Measurements from ENCODE around the gene KCNA1.

Gene KCNA1

DNA sequence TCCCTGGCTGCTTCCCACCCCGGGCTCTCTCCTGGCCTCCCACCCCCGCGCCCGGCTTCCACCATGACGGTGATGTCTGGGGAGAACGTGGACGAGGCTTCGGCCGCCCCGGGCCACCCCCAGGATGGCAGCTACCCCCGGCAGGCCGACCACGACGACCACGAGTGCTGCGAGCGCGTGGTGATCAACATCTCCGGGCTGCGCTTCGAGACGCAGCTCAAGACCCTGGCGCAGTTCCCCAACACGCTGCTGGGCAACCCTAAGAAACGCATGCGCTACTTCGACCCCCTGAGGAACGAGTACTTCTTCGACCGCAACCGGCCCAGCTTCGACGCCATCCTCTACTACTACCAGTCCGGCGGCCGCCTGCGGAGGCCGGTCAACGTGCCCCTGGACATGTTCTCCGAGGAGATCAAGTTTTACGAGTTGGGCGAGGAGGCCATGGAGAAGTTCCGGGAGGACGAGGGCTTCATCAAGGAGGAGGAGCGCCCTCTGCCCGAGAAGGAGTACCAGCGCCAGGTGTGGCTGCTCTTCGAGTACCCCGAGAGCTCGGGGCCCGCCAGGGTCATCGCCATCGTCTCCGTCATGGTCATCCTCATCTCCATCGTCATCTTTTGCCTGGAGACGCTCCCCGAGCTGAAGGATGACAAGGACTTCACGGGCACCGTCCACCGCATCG is 1.8 kb downstream of the KCNA1 start:
- DNase-seq: no peak

DNA sequence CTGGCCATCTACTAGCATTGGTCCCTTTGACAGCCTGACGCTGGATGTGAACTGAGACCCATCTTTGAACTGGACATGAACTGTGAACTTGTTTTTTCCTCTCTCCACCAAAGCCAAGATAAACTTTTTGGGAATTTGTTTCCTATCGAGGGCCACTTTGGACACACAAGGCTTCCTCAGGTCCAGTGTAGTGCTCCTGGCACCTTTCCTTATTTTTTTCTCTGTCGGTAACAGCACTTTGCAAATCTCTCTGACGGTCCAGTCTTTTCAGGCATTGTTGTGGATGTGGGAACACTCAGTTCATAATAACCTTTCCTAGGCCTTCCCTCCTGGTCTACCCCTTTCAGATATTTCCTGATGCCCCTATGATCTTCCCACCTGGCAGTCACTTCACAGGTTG is 5.0 kb downstream of the KCNA1 start:
- DNase-seq: no peak

DNA sequence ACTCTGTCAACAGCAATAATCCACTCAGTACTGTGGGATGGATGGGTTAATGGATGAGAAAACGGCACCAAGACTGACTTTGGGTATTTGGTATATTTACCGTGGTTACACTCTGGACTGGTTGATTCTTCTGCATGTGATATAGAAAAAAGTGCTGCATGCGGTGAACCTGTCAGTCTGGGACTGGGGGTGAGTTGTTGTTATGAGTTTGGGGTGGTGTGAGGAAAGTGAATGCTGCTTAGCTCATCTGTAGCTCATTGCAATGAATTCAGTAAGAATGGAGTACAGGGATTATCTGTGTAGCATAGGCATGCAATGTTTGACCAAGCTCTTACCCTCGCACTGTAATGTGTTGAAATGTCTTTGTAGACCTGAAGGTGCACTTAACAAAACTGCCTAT is 6.0 kb downstream of the KCNA1 start:
- DNase-seq: no peak

DNA sequence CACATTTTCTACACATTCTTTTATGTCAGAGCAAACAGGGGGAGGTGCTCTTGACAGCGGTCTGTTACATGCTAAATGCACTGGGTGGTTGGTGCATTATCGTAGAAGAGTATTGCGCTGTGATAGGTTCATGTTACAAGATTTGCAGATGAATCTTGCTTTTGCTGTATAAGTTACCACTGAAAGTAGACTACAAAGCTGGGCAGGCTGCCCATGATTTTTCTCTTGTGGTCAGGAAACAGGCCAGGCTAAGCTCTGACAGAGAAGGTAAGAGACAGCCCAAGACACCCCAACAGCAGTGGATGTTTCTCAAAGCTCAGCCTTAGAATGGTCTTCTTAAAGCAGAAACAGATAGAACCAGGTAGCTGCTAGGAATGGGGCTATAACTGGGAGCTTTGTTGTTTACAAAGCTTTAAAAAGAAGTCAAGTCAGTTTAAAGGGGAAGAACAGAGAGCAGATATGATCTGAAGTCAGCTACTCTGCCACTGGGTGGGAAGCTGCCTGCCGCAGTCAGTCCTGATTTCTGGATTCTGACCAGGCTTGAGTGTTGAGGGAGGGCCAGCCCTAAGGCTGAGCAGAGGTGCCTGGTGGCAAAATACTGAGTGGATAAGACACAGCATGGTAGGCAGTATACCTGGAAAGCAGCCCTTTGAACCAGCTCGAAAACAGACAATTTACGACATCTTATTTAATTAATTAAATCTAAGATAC is 9.4 kb downstream of the KCNA1 start:
- DNase-seq: no peak

DNA sequence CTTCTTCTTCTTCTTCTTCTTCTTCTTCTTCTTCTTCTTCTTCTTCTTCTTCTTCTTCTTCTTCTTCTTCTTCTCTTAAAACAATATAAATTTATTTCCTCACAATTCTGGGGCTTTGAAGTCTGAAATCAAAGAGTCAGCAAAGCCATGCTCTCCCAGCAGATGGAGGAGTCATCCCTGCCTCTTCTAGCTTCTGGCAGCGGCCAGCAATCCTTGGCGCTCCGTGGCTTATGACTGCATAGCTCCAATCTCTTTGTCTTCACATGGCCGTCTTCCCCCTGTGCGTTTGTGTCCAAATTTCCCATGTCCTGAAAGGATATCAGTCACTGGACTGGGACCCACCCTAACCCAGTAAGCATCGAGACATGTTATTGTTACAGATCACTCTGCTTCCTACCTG is 22.9 kb downstream of the KCNA1 start:
- DNase-seq: no peak

DNA sequence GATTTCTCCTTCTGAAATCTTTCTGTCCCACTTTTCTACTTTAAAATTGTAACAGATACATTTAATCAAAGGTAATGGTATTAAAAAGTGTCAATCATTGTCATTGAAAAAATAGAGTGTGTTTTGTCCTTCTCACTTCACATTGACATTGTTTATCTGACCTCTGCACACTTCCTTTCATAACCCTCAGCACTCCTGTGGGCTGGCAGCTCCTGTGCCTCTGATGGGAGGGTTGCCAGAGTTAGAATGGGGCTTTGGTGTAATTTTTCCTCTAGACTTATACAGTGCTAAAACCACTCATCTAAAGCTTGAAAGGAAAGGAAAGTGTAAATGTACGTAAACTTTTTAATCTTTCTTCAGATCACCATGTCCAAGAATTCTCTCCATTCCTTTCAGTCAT is 23.7 kb downstream of the KCNA1 start:
- no peak for DNase-seq

DNA sequence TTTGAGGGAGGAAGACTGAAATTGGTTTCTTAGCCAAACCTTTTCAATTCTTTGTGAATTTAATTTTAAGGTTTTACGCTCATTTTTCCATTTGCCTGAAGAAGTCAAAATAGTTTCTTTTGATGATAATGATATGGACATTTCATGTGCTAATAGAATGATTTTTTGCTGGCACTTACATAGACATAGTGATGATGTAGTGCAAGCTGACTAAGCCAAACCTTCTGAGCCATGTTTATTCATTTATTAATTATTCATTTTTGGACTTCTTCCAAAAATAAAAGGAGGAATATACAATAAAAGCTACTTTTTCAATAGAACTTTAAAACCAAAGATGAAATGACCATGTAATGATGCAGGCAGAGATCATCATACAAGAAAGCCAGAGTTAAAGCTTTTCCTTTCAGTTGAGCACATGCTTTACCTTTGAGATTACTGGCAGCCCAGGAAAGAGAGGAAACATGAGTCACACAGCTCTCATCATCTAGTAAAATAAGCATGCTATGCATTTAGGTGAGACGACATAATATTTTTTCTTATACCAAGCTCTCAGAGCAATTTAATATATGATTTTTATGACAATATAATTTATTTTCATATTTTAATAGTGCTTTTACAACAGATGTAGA is 24.8 kb downstream of the KCNA1 start:
- DNase-seq: no peak

DNA sequence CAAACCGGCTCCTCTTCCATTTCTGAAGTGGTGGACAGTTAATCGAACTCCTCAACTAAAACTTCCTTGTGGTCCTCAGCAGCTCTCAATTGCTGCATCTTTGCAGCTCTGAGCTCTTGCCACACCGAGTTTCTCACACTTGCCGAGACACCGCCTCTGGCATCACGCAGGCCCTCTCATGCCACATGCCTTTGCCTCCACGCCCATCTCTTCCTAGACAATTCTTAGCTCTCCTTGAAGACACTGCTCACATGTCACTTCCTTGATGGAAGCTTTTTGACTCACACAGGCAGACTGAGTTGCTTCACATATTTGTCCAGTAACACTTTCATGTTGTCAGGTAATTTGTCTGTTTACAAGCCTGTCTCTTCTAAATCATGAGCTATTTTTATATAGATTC is 29.2 kb downstream of the KCNA1 start:
- no peak for DNase-seq

DNA sequence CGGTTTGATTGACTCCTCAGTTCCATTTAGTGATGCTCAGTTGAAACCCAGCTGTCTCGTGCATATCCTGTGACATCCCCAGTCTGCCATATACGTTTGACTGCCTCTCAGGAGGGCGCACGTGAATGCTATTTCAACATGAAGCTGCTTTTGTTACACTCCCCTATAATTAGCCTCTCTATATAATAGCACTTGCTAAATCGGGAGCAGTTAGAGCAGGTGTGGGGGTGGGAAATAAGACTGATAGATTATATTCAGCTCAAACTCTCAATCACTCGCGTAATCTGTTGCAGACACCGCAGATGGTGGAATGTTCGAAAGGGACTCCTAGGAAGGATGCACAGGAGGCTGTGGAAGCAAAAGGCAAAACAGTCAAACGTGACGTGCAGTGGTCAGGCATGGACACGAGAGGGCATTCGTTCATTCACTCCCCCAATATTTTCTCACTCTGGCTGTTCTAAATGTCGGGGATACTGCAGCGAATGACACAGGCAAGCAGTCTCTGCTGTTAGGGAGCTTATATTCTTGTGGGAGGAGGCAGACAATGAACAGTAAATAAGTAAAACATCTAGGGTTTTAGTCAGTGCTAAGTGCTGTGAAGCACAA is 29.8 kb downstream of the KCNA1 start:
- no peak for DNase-seq

DNA sequence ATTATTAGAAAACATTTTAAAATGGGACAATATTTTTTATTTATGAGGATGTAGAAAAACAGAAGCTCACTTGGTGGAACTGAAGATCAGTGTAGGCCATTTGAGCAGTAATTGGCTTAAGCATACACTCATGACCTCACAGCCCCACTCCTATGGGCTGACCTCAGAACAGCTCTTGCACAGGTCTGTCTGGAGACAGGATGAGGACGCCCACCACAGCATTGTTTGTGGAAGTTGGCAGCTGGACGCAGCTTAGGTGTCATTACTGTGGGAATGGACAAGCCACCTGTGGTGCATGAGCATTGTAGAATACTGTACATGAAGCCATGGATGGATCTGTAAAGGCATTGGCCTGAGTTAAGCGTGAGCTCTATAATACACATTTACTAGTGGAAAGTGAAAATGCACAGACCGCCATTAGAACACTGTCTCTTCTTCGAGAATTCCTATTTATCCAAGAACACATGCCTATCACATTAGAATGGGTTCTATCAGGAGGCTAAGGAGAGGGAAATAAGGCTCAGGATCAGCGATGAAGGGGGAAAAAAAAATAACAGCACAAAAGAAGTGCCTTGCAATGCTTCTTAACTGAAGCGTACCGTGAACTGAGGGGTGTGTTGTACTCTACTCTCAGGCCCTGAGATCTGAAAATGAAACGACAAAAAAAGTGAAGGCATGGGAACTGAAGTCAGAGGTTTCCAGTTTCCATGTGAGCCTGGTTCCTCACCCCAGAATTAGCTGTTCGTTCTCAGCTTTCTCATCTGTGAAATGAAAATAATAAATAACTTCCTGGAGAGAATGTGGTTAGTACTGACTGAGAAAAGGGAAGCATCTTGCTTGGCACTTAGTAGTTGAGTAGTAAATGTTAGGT is 33.6 kb downstream of the KCNA1 start:
- DNase-seq: no peak

DNA sequence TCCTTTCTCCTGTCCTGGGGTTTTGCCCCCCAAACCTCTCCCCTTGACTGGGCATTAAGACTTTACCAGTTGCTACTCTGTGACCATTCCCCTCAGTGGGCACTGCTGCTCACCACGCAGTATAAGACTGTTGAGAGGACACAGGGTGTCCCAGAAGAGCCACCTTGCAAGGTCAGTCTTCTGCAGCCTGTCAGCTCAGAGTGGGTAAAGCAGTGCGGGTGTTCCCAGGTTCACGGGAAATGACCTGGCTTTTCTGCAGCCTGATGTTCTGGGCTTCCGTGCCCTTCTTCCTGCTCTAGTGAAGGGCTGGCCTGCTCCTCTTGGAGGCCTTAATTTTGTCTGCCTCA is 34.2 kb downstream of the KCNA1 start:
- DNase-seq: no peak

DNA sequence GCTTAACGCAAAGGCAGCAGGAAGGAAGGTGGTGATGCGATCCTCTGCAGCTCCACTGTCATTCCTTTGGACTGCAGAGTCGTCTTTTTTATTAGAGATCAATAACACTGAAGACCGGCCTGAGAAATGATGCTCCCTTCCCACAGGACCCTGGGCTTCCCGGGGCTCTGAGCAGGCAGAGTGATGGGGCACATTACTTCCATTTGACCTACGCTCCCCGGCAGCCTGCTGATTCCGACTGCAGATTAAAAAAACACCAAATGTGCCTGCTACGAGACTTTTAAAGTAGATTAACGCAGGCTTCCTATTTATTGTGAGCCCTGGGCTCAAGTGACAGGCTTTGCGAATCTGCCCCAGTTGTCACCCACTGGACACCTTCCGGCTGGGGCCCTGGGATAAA is 37.5 kb downstream of the KCNA1 start:
- DNase-seq: no peak

DNA sequence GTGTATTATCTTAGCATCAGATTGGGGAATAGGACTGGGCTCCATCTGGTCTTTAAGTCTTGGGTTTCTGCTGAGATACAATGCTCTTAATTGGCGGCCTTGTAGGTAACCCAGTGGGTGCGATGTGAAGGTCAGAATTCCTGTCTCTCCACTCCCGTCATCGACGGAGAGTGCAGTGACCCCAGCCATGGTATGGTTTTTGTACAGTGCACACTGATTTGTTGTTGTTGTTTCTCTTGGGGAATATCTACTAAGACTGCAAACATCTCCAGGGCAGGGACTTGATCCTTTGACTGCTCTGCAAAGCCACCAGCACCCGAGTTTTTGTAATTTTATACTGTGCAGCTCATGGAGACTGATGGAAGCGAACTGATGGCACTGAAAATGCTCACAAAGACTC is 41.4 kb downstream of the KCNA1 start:
- DNase-seq: no peak

DNA sequence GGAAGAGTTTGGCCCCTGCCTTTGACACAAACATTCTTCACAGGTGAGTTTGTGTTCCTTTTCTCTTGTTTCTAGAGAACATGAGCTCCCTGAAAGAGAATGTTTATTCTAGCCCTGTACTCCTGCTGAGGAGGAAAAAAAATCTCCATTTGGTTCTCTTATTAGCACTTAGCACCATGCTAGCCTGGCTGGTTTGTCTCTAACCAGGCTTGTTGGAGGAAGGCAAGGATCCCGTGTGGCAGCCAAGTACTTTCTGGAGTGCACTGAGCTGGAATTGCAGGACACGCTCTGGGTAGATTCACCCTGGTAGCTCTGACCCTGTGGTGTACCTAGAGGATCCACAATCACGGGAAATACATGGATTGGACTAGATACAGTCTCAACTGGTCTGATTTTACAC is 41.9 kb downstream of the KCNA1 start:
- DNase-seq: no peak

DNA sequence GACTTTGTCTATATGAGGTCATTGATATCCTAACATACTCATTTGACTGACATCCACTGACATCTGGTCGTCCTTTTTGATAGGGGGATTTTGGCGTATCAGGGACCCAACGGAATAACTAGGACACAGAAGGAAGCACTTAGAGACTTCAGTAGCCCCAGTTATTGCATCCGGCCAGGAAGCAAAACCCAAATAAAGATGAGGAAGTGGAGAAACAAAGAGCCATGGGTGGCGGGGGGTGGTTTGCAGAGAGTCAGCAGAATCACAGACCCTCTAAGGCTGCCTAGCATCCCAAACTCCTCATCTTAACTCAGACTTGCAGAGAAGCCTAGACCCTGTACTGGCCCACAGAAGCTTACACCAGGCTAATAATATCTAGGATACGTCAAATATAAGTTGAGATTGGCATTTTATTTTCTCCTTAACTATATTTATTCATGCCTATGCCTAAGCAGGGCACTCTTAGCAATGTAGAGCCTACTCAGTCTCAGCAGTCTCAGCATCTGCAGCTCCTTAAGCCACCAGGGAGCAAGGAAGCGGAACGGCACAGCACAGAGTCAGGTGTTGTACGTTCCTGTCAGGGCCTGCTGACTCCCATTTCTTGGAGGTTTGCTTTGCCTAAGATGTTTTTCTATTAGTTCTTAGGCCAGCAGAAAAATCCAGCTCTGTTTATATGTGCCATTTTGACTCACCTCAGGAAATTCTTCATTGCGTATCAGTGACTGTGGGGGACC is 45.1 kb downstream of the KCNA1 start:
- no peak for DNase-seq

DNA sequence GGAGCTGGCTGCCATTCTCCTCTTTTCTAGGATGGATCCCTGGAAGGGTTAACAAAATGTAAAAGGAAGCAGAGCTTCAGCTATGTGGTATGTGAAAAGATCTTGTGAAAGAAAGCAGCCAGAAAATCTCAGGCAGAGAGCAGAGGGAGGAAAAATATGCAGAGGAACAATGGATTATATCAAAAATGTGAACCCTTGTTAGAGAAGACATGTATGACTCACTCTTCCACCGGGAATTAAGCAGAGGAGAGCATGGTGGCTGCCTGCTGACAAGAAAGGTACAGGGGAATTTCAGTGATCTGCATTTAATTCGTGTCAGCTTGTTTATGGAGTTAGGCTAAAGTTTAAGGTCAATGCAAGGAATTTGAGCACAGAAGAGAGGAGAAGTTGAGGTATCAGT is 46.3 kb downstream of the KCNA1 start:
- DNase-seq: no peak

DNA sequence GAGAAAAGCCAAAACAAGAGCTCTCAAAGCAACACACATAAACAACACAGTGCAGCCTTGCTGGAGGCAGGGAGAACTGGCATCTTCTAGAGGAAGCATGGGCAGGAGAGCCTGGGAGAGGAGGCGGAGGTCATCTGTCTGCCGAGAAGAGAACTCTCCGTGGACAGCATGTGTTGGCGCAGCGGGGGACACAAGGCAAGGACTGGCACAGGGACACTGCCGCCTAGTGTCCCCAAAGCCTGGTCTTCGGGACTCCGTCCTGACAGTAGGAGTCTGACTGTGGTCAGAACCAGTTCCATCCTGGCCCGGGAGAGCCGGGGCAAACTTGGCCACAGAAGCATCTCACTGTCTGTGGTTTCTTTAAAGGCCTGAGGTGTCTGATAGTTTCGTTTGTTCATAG is 47.3 kb downstream of the KCNA1 start:
- DNase-seq: no peak

DNA sequence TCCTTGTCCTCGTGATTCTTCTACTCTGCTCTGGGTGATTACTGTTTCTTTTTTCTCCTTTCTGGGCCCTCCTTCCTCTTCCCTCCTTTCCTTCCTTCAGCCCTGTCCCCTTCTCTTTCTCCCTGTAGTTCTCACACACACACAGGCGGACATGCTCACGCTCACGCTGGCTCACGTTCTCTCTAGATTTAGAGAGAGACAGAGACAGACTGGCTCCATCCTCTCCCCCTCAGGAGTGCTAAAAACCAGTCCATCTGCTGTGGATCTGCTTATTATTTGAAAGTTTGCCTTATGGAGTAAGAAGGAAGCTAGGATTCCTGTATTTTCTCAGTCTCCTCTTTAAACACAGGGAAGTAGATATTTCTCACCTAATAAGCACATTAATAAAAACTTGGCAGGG is 48.1 kb downstream of the KCNA1 start:
- DNase-seq: no peak

DNA sequence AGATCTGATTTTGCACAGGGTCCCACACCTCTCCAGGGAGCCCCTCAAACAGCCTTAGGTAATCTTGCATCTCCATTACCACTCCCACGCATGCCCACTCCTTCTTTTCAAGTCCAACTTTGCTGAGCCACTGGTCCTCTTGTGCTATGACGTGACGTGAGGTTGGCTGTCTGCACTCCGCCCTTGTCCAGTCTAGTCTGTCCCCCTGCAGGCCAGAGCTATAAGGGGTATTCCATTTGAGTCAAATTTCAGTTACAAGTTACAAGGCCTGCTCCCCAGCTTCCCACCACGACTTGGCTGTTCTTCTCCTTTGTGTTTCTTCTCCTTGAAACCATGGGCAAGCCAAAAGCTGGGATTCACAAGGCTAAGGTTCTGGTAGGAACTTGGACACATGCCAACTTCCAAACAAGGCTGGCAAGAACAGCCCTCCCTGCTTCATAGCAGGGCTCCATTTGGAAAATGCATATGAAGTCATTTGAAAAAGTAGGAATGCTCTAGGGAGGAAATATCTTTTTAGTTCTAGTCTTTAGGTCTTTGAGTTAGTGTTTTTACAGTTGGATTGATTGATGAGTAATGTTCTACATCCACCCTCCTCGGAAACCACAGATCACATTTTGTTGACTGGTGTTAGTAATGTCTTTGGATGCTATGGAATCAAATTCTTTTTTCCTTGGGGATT is 49.1 kb downstream of the KCNA1 start:
- DNase-seq: no peak

DNA sequence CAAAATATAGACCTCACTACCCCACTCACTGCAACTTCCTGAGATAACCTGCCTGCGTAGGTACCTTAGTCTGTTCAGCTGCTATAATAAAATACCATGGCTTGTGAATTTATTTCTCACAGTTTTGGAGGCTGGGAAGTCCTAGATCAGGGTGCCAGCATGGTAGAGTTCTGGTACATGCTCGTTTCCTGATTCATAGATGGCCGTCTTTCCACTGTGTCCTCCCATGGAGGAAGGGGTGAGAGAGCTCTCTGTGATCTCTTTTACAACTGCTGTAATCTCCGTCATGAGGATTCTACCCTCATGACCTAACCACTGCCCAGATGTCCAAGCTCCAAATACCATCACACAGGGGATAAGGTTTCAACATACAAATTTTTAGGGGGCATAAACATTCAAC is 49.7 kb downstream of the KCNA1 start:
- DNase-seq: no peak

DNA sequence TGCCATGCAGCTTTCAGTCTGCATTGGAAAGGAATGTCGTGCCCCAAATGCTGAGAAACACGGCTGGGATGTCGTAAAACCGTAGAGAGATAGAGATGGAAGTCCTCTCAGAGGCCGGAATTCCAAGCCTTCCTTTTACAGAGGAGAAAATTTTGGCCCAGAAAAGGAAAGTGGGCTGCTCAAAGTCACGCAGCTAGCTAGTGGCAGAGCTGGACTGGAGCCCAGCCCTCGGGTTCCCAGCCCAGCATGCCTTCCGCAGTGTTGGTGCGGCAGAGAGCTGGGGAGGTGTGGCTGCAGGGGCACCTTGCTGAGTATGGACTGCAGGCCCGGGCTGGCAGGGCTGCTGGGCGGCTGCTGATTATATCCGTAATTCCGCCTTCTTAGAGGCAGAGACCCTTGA is 50.3 kb downstream of the KCNA1 start:
- DNase-seq: no peak

DNA sequence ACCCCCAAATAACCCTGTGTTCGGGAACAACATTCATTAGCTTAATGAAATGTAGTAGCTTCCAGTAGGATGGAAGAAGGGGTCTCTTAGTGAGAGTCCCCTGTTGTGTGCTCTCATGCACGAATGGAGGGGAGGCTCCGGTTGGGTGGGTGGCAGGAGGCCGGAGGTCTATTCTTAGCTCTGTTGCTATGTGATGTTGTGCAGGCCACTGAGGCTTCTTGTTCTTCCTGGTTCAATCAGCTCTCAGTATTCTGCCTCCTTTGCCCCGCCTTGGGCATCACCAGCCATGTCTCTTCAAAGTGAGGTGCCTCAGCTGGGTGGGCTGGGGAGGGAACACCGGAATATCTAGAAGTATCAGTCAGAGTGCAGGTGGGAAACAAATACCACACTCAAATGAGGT is 50.8 kb downstream of the KCNA1 start:
- DNase-seq: no peak

Measured in activated effector memory CD4-positive, alpha-beta T cell treated with Interleukin-2 at 50 U/mL for 16 hours (primary cell).